Measurements from ENCODE around the gene BHLHE23.
"Not testable (repeated sequence)": the region's sequence is repeated elsewhere in the genome, so short reads cannot be mapped to it uniquely, and the experiment has no call there.

BHLHE23 gene

GRCh38 chr20:63042448-63043071 lies 35.8 kb upstream of the BHLHE23 start:
- DNase-seq, result no peak

- DNase-seq, result no peak
These were observed 35.0 kb upstream of the BHLHE23 start for GRCh38 chr20:63041776-63042175.

GRCh38 chr20:63037669-63038268 lies 31.0 kb upstream of the BHLHE23 start:
- DNase-seq, result no peak

- DNase-seq, result no peak
These were observed 29.5 kb upstream of the BHLHE23 start for GRCh38 chr20:63036291-63036690.

- DNase-seq, result no peak
These were observed 28.9 kb upstream of the BHLHE23 start for GRCh38 chr20:63035603-63036185.

- DNase-seq, result not testable (repeated sequence)
These were observed 28.2 kb upstream of the BHLHE23 start for GRCh38 chr20:63034710-63035602.

GRCh38 chr20:63033794-63034709 lies 27.3 kb upstream of the BHLHE23 start:
- peak; percentile 6 for DNase-seq

GRCh38 chr20:63032861-63033793 lies 26.4 kb upstream of the BHLHE23 start:
- peak; percentile 67 for DNase-seq

GRCh38 chr20:63032026-63032800 lies 25.4 kb upstream of the BHLHE23 start:
- no peak for DNase-seq

GRCh38 chr20:63031251-63032014 lies 24.7 kb upstream of the BHLHE23 start:
- no peak for DNase-seq

- peak; percentile 87 for DNase-seq
These were observed 22.8 kb upstream of the BHLHE23 start for GRCh38 chr20:63029358-63030121.

GRCh38 chr20:63028461-63028921 lies 21.7 kb upstream of the BHLHE23 start:
- DNase-seq, result peak; percentile 37

GRCh38 chr20:63027922-63028389 lies 21.2 kb upstream of the BHLHE23 start:
- peak; percentile 73 for DNase-seq

- no peak for DNase-seq
These were observed 20.6 kb upstream of the BHLHE23 start for GRCh38 chr20:63027221-63027921.

GRCh38 chr20:63026582-63027165 lies 19.9 kb upstream of the BHLHE23 start:
- no peak for DNase-seq

GRCh38 chr20:63025534-63026331 lies 19.0 kb upstream of the BHLHE23 start:
- no peak for DNase-seq

Measured in eye (tissue), 1 donor.